ENCODE data around the gene PEBP1.

GRCh38 chr12:118187751-118188435 is 52.0 kb downstream of the PEBP1 start:
- TF ChIP-seq CTCF (conservative IDR thresholded peaks at IDR 0.05) (no peak), EZH2 (IDR thresholded peaks at IDR 0.05; ENCODE audit: low read depth) (no peak)

Measured in PC-9 (cell line).